Middle frontal gyrus (tissue), 1 donor: ENCODE results near the gene CARNS1.
"Not testable (repeated sequence)": the region's sequence is repeated elsewhere in the genome, so short reads cannot be mapped to it uniquely, and the experiment has no call there.

Experiments used
- DNase-seq: peaks from one replicate; pipeline ENCODE4 v3.0.0-alpha.2; 2015; ENCODE audit warnings: low spot score; ENCODE audit errors: extremely low spot score

The CARNS1 gene

GRCh38 chr11:67464411-67465188 is 49.1 kb downstream of the CARNS1 start:
- DNase-seq: no peak

- DNase-seq: no peak
Measured at GRCh38 chr11:67465189-67465510, 49.7 kb downstream of the CARNS1 start.

- DNase-seq: not testable (repeated sequence)
Measured at GRCh38 chr11:67465530-67465929, 50.1 kb downstream of the CARNS1 start.

- DNase-seq: no peak
Measured at GRCh38 chr11:67466367-67466766, 50.9 kb downstream of the CARNS1 start.

- no peak for DNase-seq
Measured at GRCh38 chr11:67466962-67467771, 51.7 kb downstream of the CARNS1 start.

GRCh38 chr11:67468056-67468455 is 52.6 kb downstream of the CARNS1 start:
- DNase-seq: peak; percentile 7

GRCh38 chr11:67468456-67468758 is 52.9 kb downstream of the CARNS1 start:
- no peak for DNase-seq

- DNase-seq: peak; percentile 90
Measured at GRCh38 chr11:67468759-67469507, 53.5 kb downstream of the CARNS1 start, which contains the start of gene TMEM134. TMEM134 (minus strand) TSS chr11:67469251; CDS start chr11:67469192, 59 bp downstream.

- no peak for DNase-seq
Measured at GRCh38 chr11:67469508-67469811, 54.0 kb downstream of the CARNS1 start.

GRCh38 chr11:67470337-67471002 is 55.0 kb downstream of the CARNS1 start:
- no peak for DNase-seq

GRCh38 chr11:67472882-67473281 is 57.4 kb downstream of the CARNS1 start:
- DNase-seq: no peak
